Ovary (tissue), 9 donors: Measurements from ENCODE around the gene CEP164. TPM values are rescaled to one million over a fixed set of nuclear protein-coding genes. Genes with fewer than 3 reads are reported as not detected.

Source experiments
- DNase-seq, 5 donors: peaks; one replicate each; pipeline ENCODE4 v3.0.0-alpha.2; 2019 to 2020
- H3K27ac ChIP-seq, 2 donors: fragments of 200-600 bp; one replicate each; pipeline versions ENCODE4 v1.5.1 to v1.8.0; 2019 to 2022
- H3K27me3 ChIP-seq: fragments of 200-600 bp; one replicate; pipeline ENCODE4 v1.8.0; 2022
- H3K36me3 ChIP-seq: fragments of 200-600 bp; sonication (generic); one replicate; pipeline ENCODE4 v1.5.1; 2019
- H3K4me1 ChIP-seq: one replicate; pipeline ENCODE4 v1.8.1; 2013; ENCODE audit warnings: mild to moderate bottlenecking, moderate library complexity; ENCODE audit not compliant: insufficient read depth
- H3K4me3 ChIP-seq: fragments of 200-600 bp; sonication (generic); one replicate; pipeline ENCODE4 v1.5.1; 2017
- H3K9me3 ChIP-seq, 2 donors: fragments of 200-600 bp in 1 of 2; sonication (generic) in 1 of 2; one replicate each; pipeline versions ENCODE4 v1.5.1 to v1.8.1; 2013 to 2019; ENCODE audit warnings: mild to moderate bottlenecking in 1 of 2, moderate library complexity in 1 of 2
- CTCF ChIP-seq, 3 donors: fragments of 450-650 bp in 2 of 3; fragments of 200-600 bp in 1 of 3; IDR thresholded peaks; one replicate each; pipeline versions ENCODE4 v1.5.1 to v1.8.0; 2016 to 2022; ENCODE audit warnings: antibody characterized with exemption in 3 of 3, mild to moderate bottlenecking in 1 of 3
- EP300 ChIP-seq: sonication (generic); formaldehyde crosslinking; IDR thresholded peaks from one replicate; pipeline ENCODE4 v1.6.1; 2017; ENCODE audit warnings: antibody characterized with exemption
- POLR2A ChIP-seq: fragments of 450-650 bp; IDR thresholded peaks from one replicate; pipeline ENCODE4 v1.6.1; 2017; ENCODE audit warnings: antibody characterized with exemption, mild to moderate bottlenecking, moderate library complexity
- WGBS, 3 donors: extraction: QIAGEN DNeasy Blood & Tissue Kit in 1 of 3; methylation state at CpG; one replicate each; pipeline versions ENCODE4 v1.1.5 to v1.1.7; 2013 to 2017; 5-methylcytosine and 5-hydroxymethylcytosine counted together
- intact Hi-C, 4 donors: fragments of 100-400 bp; cut with DNase I; formaldehyde crosslinking; loops; one replicate each; pipeline versions ENCODE4 v1.11.0 to v1.15.1; 2022 to 2023
- polyA plus RNA-seq, 2 donors: library from polyadenylated mRNA; stranded (reverse); fragments of 200-250 nt in 1 of 2; fragments of 350-450 nt in 1 of 2; fragmentation: Illumina TruSeq in 1 of 2; extraction: RNeasy Lipid Tissue Mini Kit (QIAGEN cat#74804) in 1 of 2; gene quantifications; one replicate each; pipeline ENCODE4 v1.2.3, GENCODE V29; 2013 to 2014
- total RNA-seq, 7 donors: library from RNA; depleted of rRNA in 2 of 7; stranded (reverse); fragments of >200 nt in 2 of 7; fragmentation: NEBNext Ultra II Directional in 3 of 7; extraction: Animal tissue kit (Norgen Biotek cat#: 25700) in 3 of 7; gene quantifications; one replicate each; pipeline versions ENCODE4 v1.1.0 to v1.2.4, GENCODE V29; 2016 to 2023
- donor health status: DM: no; HTN: no; CAD: no; lungs with moderate emphysema.
- donor health status: DM: no; HTN: no; CAD: no.
- donor health status: Bipolar disorder and iron deficiency.
- donor health status: DM: yes; HTN: yes; CAD: no.
- donor health status: DM: no; HTN: no; CAD: no.
- donor health status: DM: yes; HTN: yes; CAD: no.

CEP164 gene
- total and polyA plus RNA-seq, 9 donors = 18.6 to 50.4 (median 28.0) TPM

- DNase-seq = no peak
- Histone ChIP-seq H3K9me3 (no peaks in the 10 kb centered on the region), H3K27me3 (no peaks in the 10 kb centered on the region), H3K36me3 (no peaks in the 10 kb centered on the region), H3K27ac (no peak overlapping the region), H3K4me3 (no peak overlapping the region), H3K4me1 (no peaks in the 10 kb centered on the region)
- TF ChIP-seq EP300 (no peak), CTCF (IDR thresholded peaks at IDR 0.05) (no peak), POLR2A (no peak)
- intact Hi-C loops = no loop called here
- 81 to 83% (median 82%) methylated on average over 14 of the region's 14 CpGs for WGBS, 3 donors
These were observed 83.4 kb downstream of the CEP164 start for GRCh38 chr11:117410861-117411710.

- no peak overlapping the region for H3K4me3 ChIP-seq
- TF ChIP-seq CTCF (IDR thresholded peaks at IDR 0.05) (no peak), POLR2A (no peak), EP300 (no peak)
- intact Hi-C loops = no loop called here
- H3K9me3 ChIP-seq = no peaks in the 10 kb centered on the region
- no peak for DNase-seq
- H3K27ac ChIP-seq = no peak overlapping the region
- WGBS, 3 donors = 77 to 80% (median 78%) methylated on average over 10 of the region's 10 CpGs
- H3K4me1 ChIP-seq = no peaks in the 10 kb centered on the region
- H3K27me3 ChIP-seq = no peaks in the 10 kb centered on the region
- H3K36me3 ChIP-seq = no peaks in the 10 kb centered on the region
These were observed 84.1 kb downstream of the CEP164 start for GRCh38 chr11:117411736-117412135.

- 83 to 89% (median 85%) methylated on average over 10 of the region's 10 CpGs for WGBS, 3 donors
- no peaks in the 10 kb centered on the region for H3K36me3 ChIP-seq
- no peaks in the 10 kb centered on the region for H3K9me3 ChIP-seq
- no peak overlapping the region for H3K4me3 ChIP-seq
- no peak for DNase-seq
- TF ChIP-seq POLR2A (no peak), CTCF (IDR thresholded peaks at IDR 0.05) (no peak)
- intact Hi-C loops = no loop called here
- H3K4me1 ChIP-seq = no peaks in the 10 kb centered on the region
- no peaks in the 10 kb centered on the region for H3K27me3 ChIP-seq
- H3K27ac ChIP-seq = no peak overlapping the region
These were observed 84.5 kb downstream of the CEP164 start for GRCh38 chr11:117412176-117412575.

GRCh38 chr11:117412653-117413275 lies 85.1 kb downstream of the CEP164 start:
- intact Hi-C loops = no loop called here
- WGBS, 3 donors = 77 to 87% (median 84%) methylated on average over 8 of the region's 8 CpGs
- H3K27me3 ChIP-seq = no peaks in the 10 kb centered on the region
- H3K9me3 ChIP-seq = no peaks in the 10 kb centered on the region
- no peak overlapping the region for H3K27ac ChIP-seq
- no peaks in the 10 kb centered on the region for H3K4me1 ChIP-seq
- no peak for DNase-seq
- no peaks in the 10 kb centered on the region for H3K36me3 ChIP-seq
- no peak overlapping the region for H3K4me3 ChIP-seq
- TF ChIP-seq POLR2A = no peak
- no peak for TF ChIP-seq EP300
- TF ChIP-seq CTCF (IDR thresholded peaks at IDR 0.05) = no peak
